Smooth muscle cell (in vitro differentiated cells): ENCODE data around the gene TIMD4. TPM values are rescaled to one million over a fixed set of nuclear protein-coding genes. Genes with fewer than 3 reads are reported as not detected.
"Not testable (repeated sequence)": the region's sequence is repeated elsewhere in the genome, so short reads cannot be mapped to it uniquely, and the experiment has no call there.

Source experiments
- DNase-seq: peaks from one replicate; lab custom pipeline; 2025; ENCODE audit not compliant: unreplicated experiment; lab: John Stamatoyannopoulos, UW
- H2AFZ ChIP-seq: fragments of 200-600 bp; sonication (generic); 2 replicates; pipeline ENCODE4 v1.6.0; 2016; ENCODE audit warnings: antibody characterized with exemption, low read depth, mild to moderate bottlenecking
- H3F3A ChIP-seq: fragments of 200-600 bp; sonication (generic); 2 replicates; pipeline ENCODE4 v1.6.0; 2017; ENCODE audit warnings: antibody characterized with exemption, low read depth
- H3K27ac ChIP-seq: fragments of 200-600 bp; sonication (generic); 2 replicates; pipeline ENCODE4 v1.5.1; 2016; ENCODE audit warnings: low read depth, mild to moderate bottlenecking
- H3K27me3 ChIP-seq: fragments of 200-600 bp; sonication (generic); 2 replicates; pipeline ENCODE4 v1.6.1; 2016; ENCODE audit warnings: low read depth, mild to moderate bottlenecking
- H3K36me3 ChIP-seq: fragments of 200-600 bp; sonication (generic); 2 replicates; pipeline ENCODE4 v1.5.1; 2016; ENCODE audit warnings: low read depth
- H3K4me1 ChIP-seq: fragments of 200-600 bp; sonication (generic); 2 replicates; pipeline ENCODE4 v1.5.1; 2016; ENCODE audit warnings: low read depth
- H3K4me2 ChIP-seq: fragments of 200-600 bp; sonication (generic); 2 replicates; pipeline ENCODE4 v1.6.0; 2016; ENCODE audit warnings: mild to moderate bottlenecking
- H3K4me3 ChIP-seq: fragments of 200-600 bp; sonication (generic); 2 replicates; pipeline ENCODE4 v1.5.1; 2016; ENCODE audit warnings: mild to moderate bottlenecking
- H3K79me2 ChIP-seq: fragments of 200-600 bp; sonication (generic); 2 replicates; pipeline ENCODE4 v1.6.0; 2016; ENCODE audit warnings: low read depth, mild to moderate bottlenecking
- H3K9ac ChIP-seq: fragments of 200-600 bp; sonication (generic); 2 replicates; pipeline ENCODE4 v1.6.0; 2016; ENCODE audit warnings: low read depth
- H3K9me3 ChIP-seq: fragments of 200-600 bp; sonication (generic); replicated peaks from 2 replicates; pipeline ENCODE4 v1.5.1; 2016; ENCODE audit warnings: low read depth
- H4K20me1 ChIP-seq: fragments of 200-600 bp; sonication (generic); 2 replicates; pipeline ENCODE4 v1.6.0; 2016; ENCODE audit warnings: low read depth
- CTCF ChIP-seq: fragments of 200-600 bp; sonication (generic); IDR thresholded peaks from 2 replicates; pipeline ENCODE4 v1.5.1; 2017; ENCODE audit warnings: borderline replicate concordance, mild to moderate bottlenecking, antibody characterized with exemption; ENCODE audit not compliant: insufficient read depth, poor library complexity, severe bottlenecking
- WGBS: methylation state at CpG from one replicate; pipeline ENCODE4 v1.1.7; 2016; ENCODE audit warnings: low lambda C conversion rate; 5-methylcytosine and 5-hydroxymethylcytosine counted together
- polyA plus RNA-seq: library from polyadenylated mRNA; unstranded; fragments of >200 nt; fragmentation: Nextera tagmentation; extraction: Ambion mirVana; gene quantifications from 2 replicates; pipeline ENCODE4 v1.2.1, GENCODE V29; 2016
- total RNA-seq: library from RNA; depleted of rRNA; stranded (reverse); fragments of >200 nt; gene quantifications from 2 replicates; pipeline ENCODE4 v1.2.3, GENCODE V29; 2014

TIMD4 gene
- total and polyA plus RNA-seq, 2 experiments from 2014 or later, result not detected

- Histone ChIP-seq H2AFZ (no peak overlapping the region), H3K79me2 (no peaks in the 10 kb centered on the region), H3K27ac (no peak overlapping the region), H3K36me3 (no peaks in the 10 kb centered on the region), H3K9me3 (no peaks in the 10 kb centered on the region), H3K4me2 (no peak overlapping the region), H3K4me1 (no peaks in the 10 kb centered on the region), H3K9ac (no peak overlapping the region), H3F3A (no peaks in the 10 kb centered on the region), H3K4me3 (no peak overlapping the region), H4K20me1 (no peaks in the 10 kb centered on the region), H3K27me3 (no peaks in the 10 kb centered on the region)
- DNase-seq, result no peak
- 96% methylated on average over 1 of the region's 1 CpG for WGBS
- TF ChIP-seq CTCF, result no peak
These were observed 35.5 kb downstream of the TIMD4 start for GRCh38 chr5:156927545-156927944.

GRCh38 chr5:156925767-156926166 lies 37.3 kb downstream of the TIMD4 start:
- not testable (repeated sequence) for H3K9ac ChIP-seq, H3K27me3 ChIP-seq, H3K4me3 ChIP-seq, H3K36me3 ChIP-seq, H2AFZ ChIP-seq, H3K79me2 ChIP-seq, DNase-seq, H3K4me1 ChIP-seq, H3K27ac ChIP-seq, H3K4me2 ChIP-seq, H4K20me1 ChIP-seq, H3F3A ChIP-seq, H3K9me3 ChIP-seq
- WGBS, result 83% methylated on average over 4 of the region's 4 CpGs

- H4K20me1 ChIP-seq, result no peaks in the 10 kb centered on the region
- H3K9me3 ChIP-seq, result no peaks in the 10 kb centered on the region
- H3K27ac ChIP-seq, result no peak overlapping the region
- no peaks in the 10 kb centered on the region for H3K36me3 ChIP-seq
- no peaks in the 10 kb centered on the region for H3K27me3 ChIP-seq
- no peak for DNase-seq
- H3K4me2 ChIP-seq, result no peak overlapping the region
- no peak overlapping the region for H3K9ac ChIP-seq
- TF ChIP-seq CTCF, result no peak
- no peaks in the 10 kb centered on the region for H3K4me1 ChIP-seq
- H3F3A ChIP-seq, result no peaks in the 10 kb centered on the region
- WGBS, result 94% methylated on average over 3 of the region's 3 CpGs
- H3K79me2 ChIP-seq, result no peaks in the 10 kb centered on the region
- H2AFZ ChIP-seq, result no peak overlapping the region
- H3K4me3 ChIP-seq, result no peak overlapping the region
These were observed 40.7 kb downstream of the TIMD4 start for GRCh38 chr5:156922207-156922792.

- 84% methylated on average over 3 of the region's 3 CpGs for WGBS
- Histone ChIP-seq H3K9ac (no peak overlapping the region), H3K4me1 (no peaks in the 10 kb centered on the region), H4K20me1 (no peaks in the 10 kb centered on the region), H3F3A (no peaks in the 10 kb centered on the region), H2AFZ (no peak overlapping the region), H3K27ac (no peak overlapping the region), H3K79me2 (no peaks in the 10 kb centered on the region), H3K36me3 (no peaks in the 10 kb centered on the region), H3K4me3 (no peak overlapping the region), H3K27me3 (no peaks in the 10 kb centered on the region), H3K9me3 (no peaks in the 10 kb centered on the region), H3K4me2 (no peak overlapping the region)
- TF ChIP-seq CTCF, result no peak
- no peak for DNase-seq
These were observed 42.1 kb downstream of the TIMD4 start for GRCh38 chr5:156920861-156921431.
